GM12865 (cell line): ENCODE results near the gene UROD.

ENCODE experiments used
- DNase-seq: peaks from one replicate; pipeline ENCODE4 v3.0.0; 2010; ENCODE audit warnings: low read depth
- H3K4me3 ChIP-seq: 2 replicates; pipeline ENCODE4 v1.5.1; 2011; ENCODE audit warnings: mild to moderate bottlenecking, low read depth, low read length, control low read depth
- CTCF ChIP-seq: IDR thresholded peaks from 2 replicates; pipeline ENCODE4 v1.5.1; 2011; ENCODE audit warnings: low read length, control low read depth, low read depth, inconsistent platforms; ENCODE audit not compliant: insufficient read depth; ENCODE audit errors: missing control alignments

Gene UROD

GRCh38 chr1:45002650-45003645 is 9.1 kb upstream of the UROD start:
- TF ChIP-seq CTCF, result no peak
- no peak for DNase-seq
- H3K4me3 ChIP-seq, result no peak overlapping the region

GRCh38 chr1:45003741-45004140 is 8.3 kb upstream of the UROD start:
- H3K4me3 ChIP-seq, result no peak overlapping the region
- DNase-seq, result no peak
- no peak for TF ChIP-seq CTCF

GRCh38 chr1:45004281-45004920 is 7.7 kb upstream of the UROD start:
- TF ChIP-seq CTCF, result no peak
- H3K4me3 ChIP-seq, result no peak overlapping the region
- DNase-seq, result no peak

GRCh38 chr1:45005761-45006160 is 6.3 kb upstream of the UROD start:
- DNase-seq, result no peak
- no peak overlapping the region for H3K4me3 ChIP-seq
- no peak for TF ChIP-seq CTCF

- TF ChIP-seq CTCF, result no peak
- no peak overlapping the region for H3K4me3 ChIP-seq
- DNase-seq, result no peak
Observed at GRCh38 chr1:45007311-45007710, 4.7 kb upstream of the UROD start.

- no peak overlapping the region for H3K4me3 ChIP-seq
- no peak for DNase-seq
- TF ChIP-seq CTCF, result no peak
Observed at GRCh38 chr1:45008076-45008475, 4.0 kb upstream of the UROD start.
